GM04503 (cell line): ENCODE measurements around the gene TMPRSS7.
"Not testable (repeated sequence)": the region's sequence is repeated elsewhere in the genome, so short reads cannot be mapped to it uniquely, and the experiment has no call there.

Source experiments
- DNase-seq: peaks from one replicate; pipeline ENCODE4 v3.0.0-alpha.2; 2012; ENCODE audit warnings: low read depth

Gene TMPRSS7

GRCh38 chr3:112061152-112061551, 26.6 kb downstream of the TMPRSS7 start:
- DNase-seq, result no peak

- not testable (repeated sequence) for DNase-seq
These were observed 38.0 kb downstream of the TMPRSS7 start for GRCh38 chr3:112072387-112073060.

GRCh38 chr3:112074006-112074405, 39.5 kb downstream of the TMPRSS7 start:
- no peak for DNase-seq

GRCh38 chr3:112074616-112075497, 40.3 kb downstream of the TMPRSS7 start:
- peak; percentile 78 for DNase-seq

GRCh38 chr3:112078125-112079083, 43.9 kb downstream of the TMPRSS7 start:
- DNase-seq, result no peak

GRCh38 chr3:112083239-112083638, 48.7 kb downstream of the TMPRSS7 start:
- DNase-seq, result no peak

- no peak for DNase-seq
These were observed 50.6 kb downstream of the TMPRSS7 start for GRCh38 chr3:112084980-112085705.

- no peak for DNase-seq
These were observed 51.2 kb downstream of the TMPRSS7 start for GRCh38 chr3:112085735-112086075.

- no peak for DNase-seq
These were observed 51.7 kb downstream of the TMPRSS7 start, which contains the start of gene C3orf52 for GRCh38 chr3:112086076-112086854. C3orf52 (plus strand) TSS chr3:112086389; CDS start chr3:112086408, 19 bp downstream.

- DNase-seq, result no peak
These were observed 52.5 kb downstream of the TMPRSS7 start for GRCh38 chr3:112086875-112087524.

- DNase-seq, result no peak
These were observed 53.2 kb downstream of the TMPRSS7 start for GRCh38 chr3:112087746-112088145.

- DNase-seq, result no peak
These were observed 54.4 kb downstream of the TMPRSS7 start for GRCh38 chr3:112088944-112089343.

GRCh38 chr3:112089956-112090886, 55.7 kb downstream of the TMPRSS7 start:
- DNase-seq, result no peak

GRCh38 chr3:112090887-112091586, 56.5 kb downstream of the TMPRSS7 start:
- no peak for DNase-seq

- no peak for DNase-seq
These were observed 58.1 kb downstream of the TMPRSS7 start for GRCh38 chr3:112092496-112093179.

- DNase-seq, result no peak
These were observed 58.6 kb downstream of the TMPRSS7 start for GRCh38 chr3:112093180-112093522.

GRCh38 chr3:112095731-112096130, 61.2 kb downstream of the TMPRSS7 start:
- no peak for DNase-seq

GRCh38 chr3:112096176-112096575, 61.6 kb downstream of the TMPRSS7 start:
- DNase-seq, result no peak
